GM18873 (cell line): ENCODE measurements around the gene ABCC10.
"Not testable (repeated sequence)": the region's sequence is repeated elsewhere in the genome, so short reads cannot be mapped to it uniquely, and the experiment has no call there.

ENCODE experiments used
- ATAC-seq: cut with Tn5 transposase; IDR thresholded peaks from one replicate; pipeline ENCODE4 v1.9.1; 2021; ENCODE audit warnings: mild to moderate bottlenecking, moderate library complexity, moderate number of reproducible peaks; ENCODE audit not compliant: unreplicated experiment, low FRiP score

Gene ABCC10

DNA sequence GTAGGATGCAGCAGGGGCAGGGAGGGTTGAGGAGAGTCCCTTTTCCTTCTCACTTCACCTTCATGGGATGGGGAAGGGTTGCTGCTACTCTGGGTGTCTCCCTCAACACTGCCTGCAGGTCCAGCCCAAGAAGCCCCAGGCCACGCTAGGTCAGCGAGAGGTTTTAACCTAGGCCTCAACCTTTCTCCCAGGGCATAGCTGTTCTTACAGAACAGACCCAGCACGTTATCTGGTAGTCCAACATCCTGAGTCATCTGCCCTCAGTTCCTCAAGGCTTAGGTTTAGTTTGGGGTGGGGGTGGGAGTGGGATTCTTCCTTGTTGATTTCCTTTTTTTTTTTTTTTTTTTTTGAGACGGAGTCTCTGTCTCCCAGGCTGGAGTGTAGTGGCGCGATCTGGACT is 67.0 kb downstream of the ABCC10 start:
- no peak for ATAC-seq

DNA sequence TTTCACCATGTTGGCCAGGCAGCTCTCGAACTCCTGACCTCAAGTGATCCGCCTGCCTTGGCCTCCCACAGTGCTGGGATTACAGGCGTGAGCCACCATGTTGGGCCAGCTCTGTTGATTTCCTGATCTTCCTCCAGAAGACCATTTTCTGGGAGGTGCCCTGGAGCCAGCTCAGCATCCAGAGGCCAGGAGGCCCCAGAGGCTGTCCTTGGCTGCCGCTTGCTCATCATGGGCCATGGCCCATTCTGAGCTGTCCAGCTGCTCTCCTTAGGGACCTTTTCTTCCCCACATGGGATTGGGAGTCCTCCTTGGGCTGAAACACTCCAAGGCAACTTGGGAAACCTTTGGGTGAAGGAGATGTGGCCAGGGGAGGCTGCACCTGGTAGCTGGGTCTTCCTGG is 67.4 kb downstream of the ABCC10 start:
- ATAC-seq = no peak

DNA sequence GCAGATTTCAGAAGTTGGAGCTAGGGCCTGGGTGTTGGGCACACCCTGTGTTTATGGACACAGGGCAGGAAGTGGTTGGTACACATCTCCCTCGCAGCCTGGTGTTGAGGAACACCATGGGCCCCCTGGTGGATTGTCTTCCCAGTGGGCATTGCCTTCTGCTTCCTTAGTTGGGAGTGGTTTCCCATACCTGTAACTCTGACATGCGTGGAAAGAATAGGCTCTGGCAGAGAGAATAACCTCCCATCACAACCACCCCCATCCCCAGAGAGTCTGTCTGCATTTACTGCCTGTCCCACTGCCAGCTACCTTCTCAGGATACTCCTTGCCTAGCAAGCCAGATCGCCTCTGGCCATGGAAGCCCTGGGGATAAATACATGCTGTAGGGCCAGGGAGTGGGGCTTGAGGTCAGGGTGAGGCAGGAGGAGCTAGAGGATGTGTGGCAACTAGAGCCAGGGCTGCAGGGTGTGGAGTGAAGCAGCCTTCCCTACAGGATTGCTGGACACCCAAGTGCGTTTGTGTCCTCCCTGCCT is 68.1 kb downstream of the ABCC10 start:
- no peak for ATAC-seq

DNA sequence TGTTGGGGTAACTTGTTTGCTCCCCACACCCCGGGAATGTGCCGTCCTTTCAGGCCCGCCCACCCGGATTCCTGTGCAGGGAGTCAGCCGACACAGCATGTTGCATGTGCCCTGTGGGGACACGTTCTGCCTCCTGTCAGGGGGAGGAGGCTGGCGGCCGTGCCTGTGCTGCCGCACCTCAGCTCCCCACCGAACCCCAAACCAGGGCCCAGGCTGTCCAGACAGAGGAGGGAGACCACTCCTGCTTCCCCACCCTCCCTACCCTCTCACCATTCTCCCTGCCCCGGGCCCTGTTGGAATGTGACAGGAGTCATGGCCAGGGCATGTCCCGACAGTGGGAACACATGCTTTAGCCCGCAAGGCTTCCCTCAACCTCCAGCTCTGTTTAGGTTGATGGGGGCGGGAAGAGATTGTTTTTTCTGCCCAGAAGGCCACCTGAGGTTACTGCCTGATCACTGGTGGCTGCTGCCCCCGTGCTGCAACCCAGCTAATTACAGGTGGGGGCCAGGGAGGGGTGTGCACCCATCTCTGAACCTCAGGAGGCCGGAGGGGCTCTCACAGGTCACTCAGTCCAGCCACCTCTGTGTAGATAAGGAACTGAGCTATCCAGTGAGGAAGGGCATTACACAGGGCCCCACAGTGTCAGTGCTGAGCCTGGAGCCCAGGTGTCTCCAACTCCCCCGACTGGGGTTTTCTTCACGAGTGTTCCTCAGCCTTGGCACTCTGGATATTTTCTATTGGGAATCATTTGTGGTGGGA is 69.2 kb downstream of the ABCC10 start:
- no peak for ATAC-seq

DNA sequence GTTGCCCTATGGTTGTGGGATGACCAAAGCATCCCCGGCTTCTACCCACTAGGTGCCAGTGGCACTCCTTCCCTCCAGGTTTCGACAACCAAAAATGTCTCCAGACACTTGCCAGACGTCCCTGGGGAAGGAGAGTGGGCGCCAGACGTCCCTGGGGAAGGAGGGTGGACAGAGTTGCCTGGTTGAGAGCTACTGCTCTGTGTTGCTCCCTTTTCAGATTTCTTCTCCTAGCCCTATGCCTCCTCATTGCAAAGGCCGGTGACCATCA is 69.7 kb downstream of the ABCC10 start:
- no peak for ATAC-seq

DNA sequence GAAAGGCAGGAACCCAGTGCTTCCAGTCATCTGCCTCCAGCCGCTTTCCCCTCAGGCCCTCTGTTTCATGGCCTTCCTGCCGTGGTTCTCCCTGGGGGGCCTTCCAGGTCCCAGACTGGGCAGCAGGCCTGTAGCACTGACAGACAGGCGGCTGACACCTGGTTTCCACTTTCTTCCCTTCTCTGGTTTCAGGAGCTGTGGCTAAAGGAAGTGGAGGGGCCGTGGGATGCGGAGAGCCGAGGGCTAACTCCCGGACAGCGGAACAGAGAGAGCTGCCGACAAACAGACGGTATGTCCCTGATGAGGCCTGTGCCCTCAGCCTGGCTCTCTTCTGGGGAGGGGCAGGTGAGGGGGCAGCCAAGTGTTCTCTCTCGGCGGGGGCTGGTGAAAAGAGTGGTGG is 70.3 kb downstream of the ABCC10 start:
- ATAC-seq = no peak

DNA sequence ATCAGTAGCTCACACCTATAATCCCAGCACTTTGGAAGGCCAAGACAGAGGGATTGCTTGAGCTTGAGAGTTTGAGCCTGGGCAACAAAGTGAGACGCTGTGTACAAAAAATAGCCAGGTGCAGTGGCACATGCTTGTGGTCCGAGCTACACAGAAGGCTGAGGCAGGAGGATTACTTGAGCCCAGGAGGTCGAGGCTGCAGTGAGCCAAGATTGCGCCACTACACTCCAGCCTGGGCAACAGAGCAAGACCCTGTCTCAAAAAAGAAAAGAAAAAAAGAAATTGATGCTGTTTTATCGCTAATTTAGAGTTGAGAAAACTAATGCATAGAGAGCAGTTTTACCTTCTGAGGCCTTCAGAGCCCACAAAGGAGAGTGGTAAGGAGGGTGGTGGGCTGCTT is 71.0 kb downstream of the ABCC10 start:
- not testable (repeated sequence) for ATAC-seq

DNA sequence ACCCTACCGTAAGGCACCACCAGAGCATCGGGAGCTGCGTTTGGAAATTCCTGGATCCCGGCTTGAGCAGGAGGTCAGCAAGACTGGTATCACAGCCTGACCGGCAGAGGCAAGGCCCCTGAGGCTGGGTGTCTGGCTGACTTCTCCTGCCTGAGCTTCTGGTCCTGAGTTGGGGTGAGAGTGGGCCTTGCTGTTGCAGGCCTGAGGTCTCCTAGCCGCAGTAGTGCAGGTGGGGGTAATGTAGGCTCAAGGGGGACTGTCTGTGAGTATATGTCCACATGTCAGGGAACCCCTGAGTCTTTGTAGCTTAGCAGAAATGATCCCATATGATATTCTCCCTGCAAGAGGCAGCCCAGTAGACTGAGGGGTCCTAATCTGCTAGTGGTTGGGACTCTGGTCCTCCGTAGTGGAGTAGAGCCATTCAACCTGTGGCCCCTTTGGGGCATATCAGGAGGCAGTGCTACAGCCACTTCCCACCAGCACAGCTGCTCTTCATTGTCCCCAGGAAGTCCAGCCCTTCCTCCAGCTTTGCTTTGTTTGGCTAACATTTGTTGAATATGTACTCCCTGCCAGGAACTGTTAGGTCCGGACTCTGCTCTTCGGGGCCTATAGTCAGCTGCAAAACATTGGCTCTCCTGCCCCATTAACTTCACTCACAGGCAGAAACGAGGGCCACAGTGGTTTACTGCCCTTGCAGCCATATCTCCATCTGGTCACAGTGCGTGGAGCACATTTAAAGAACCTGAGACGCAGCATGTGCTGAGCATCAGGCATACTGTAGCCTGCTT is 71.9 kb downstream of the ABCC10 start:
- ATAC-seq = no peak
